NCI-H2227 (cell line): ENCODE data around the gene SAMD13.
A peak's percentile ranks its signal among the peaks of the same experiment; 100 is the strongest.

Experiments
- DNase-seq: peaks from one replicate; lab custom pipeline; 2025; ENCODE audit not compliant: unreplicated experiment; lab: John Stamatoyannopoulos, UW

Gene SAMD13

DNA sequence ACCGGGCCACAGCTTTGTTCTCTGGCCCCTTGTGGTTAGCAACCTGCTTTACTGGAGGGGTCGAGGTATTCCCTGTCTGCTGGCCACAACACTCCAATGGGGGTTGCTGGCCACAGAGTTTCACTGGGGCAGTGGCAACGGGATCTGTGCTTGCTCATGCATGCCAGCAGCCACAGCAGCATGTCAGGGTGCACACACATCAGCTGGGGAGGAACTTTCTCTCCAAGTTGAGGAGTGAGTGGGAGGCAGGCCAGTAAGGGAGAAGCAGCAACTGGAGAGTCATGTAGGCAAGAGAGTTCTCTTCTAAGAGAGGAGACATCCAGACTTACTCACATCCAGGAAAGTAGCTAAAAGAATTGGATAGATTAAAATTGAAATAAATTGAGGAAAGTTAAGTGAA lies 38.0 kb downstream of the SAMD13 start:
- DNase-seq = no peak

GRCh38 chr1:84344286-84344685 lies 42.8 kb downstream of the SAMD13 start:
- DNase-seq = no peak

DNA sequence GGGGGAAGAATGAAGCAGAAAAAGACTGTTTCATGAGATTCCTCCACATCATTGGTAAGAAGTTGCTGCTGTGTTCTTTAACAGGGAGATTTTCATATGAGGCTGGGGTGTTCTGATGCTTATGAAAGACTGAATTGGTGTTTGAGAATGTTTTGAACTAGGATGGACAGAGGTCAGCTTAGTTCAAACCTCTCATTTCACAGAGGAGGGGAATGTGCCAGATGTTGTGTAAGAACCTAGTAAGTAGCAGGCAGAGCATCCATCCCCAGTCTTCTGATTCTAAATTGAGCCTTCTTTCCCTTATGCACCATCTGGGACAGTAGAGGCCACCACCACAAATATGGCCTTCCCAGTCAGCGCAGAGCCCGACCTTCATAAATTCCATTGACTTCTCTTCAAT lies 43.7 kb downstream of the SAMD13 start:
- no peak for DNase-seq

- DNase-seq = peak; percentile 20
Measured at GRCh38 chr1:84347271-84347931, 45.9 kb downstream of the SAMD13 start.

DNA sequence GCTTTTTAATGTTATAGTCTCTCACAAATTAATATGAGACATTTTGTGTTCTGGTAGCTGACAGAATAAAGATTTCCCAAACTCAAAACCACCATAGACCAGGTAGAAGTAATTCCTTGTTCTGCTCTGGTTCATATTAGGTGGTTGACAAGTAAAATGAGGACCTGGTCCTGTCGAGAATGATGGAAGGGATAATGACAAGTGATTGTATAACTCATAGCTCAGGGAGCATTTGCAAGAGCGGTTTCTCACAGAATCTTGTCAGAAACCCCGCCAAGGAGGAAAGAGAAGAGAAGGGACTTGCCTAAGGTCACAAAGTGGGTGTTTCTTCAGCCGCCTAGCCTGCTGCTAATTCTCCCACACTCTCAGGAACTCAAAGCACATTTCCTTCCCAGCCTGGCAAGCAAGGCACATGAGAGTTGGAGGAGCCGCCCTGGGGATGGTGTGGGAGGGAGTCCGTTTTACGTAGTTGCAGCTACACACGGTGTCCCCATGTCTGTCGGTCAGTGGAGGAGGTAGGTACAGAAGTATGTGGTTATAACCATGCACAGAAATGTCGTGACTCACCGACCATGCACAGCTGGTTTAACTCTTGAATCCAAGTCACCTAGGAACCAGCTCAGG lies 46.5 kb downstream of the SAMD13 start:
- peak; percentile 44 for DNase-seq

DNA sequence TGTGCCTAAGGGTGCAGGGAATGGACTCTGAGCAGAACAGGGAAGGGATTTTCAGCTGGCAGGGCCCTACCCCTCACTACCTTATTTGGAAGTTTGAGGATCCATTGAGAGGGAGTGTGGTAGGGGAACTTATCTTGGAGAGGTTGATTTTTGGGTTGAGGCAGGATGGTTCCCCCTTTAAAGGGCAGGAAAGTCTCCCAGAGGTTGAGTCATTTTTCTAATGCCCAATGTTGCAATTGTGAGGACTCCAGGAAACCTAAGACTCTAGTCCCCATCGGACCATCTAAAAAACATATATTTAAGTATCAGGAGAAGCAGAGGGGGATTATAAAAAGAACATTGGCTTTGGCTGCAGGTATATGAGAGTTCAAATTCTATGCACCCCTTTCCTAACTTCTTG lies 47.3 kb downstream of the SAMD13 start:
- DNase-seq = no peak

DNA sequence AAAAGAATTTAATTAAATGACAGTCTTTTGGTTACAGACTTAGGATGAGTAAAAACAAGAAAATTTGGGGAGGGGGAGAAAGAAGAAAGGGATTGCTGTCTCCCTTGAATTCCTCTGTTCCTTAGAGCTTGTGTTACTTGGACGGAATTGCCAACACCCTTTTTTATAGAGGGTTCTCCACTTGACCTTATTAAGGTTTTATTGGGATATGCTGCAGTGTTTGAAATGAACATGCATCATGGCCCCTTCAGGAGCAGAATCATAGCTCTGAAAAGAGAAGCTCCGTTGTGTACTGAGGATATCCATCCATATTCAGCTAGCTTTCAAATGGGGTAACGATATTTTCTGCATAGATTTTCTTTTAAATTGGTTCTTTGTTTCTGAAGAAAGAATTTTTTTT lies 48.6 kb downstream of the SAMD13 start:
- no peak for DNase-seq

DNA sequence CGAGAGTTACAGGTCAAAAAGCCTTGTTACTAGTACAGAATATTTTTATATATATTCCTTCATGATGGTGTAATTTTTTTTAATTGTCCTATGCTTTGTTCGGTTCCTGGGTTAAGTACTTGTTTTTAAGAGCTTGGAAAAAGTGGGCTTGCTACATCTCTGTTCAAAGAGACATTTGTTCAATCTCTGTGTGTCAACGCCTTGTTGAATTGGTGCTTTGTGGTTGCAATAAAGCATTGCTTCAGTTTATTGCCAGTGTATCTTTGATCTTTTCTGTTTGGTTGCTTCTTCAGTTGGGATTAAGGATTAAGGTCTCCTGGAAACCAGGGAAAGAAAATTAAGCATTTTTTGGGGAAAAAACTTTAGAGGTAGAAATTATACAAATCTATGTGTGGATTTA lies 49.0 kb downstream of the SAMD13 start:
- DNase-seq = no peak

DNA sequence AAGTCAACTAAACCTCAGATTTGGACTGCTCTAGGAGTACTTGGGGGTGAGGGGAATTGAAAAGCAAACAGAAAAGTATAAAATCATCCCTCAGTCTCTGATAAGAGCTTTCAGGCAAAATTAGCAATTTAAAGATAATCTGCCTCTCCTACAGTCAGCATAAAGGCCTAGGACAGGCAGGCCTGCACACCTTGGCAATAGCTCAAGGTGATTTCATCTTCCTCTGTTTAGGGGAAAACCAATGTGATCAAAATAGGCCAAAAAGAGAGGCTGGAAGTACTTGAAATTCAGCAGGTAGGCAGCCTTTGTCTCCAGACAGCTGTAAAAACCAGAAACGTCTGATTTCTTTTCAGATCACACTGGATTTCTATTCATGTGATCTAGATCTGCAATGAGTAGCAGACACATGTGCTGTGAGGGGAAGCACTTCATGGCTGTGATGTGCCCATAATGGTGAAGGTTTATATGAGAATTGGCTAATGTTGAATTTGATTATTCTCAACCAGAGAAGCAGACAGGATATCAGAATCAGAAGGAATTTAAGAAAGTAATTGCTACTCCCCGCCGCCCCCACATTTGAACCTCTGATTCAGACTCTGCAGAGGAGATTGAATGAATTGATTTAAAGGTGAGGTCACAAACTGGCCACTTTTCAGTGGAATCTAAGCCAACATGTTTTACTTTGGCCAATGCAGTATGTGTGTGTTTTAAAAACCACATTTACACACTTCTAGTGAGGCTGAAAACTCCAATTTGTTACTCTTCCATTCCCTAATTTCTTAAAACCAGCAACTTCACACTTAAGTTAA lies 51.0 kb downstream of the SAMD13 start:
- DNase-seq = no peak

DNA sequence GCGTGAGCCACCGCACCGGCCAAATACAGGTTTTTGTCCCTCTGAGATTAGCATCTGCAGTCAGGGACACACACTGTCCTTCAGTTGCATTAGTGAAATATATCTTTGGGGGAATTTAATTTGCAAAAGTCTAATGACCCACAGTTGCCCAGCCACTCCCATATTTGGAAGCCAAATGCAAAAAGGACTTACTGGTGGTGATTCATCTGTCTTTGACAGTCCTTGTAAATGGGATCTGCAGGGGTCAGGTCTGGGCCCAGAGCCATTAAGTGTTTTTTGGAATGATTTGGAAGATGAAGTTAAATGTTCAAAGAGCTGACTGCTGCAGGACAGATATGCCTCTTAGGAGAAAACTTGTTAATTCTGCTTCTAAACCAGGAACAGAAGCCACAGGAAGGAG lies 52.2 kb downstream of the SAMD13 start:
- no peak for DNase-seq

GRCh38 chr1:84355556-84355955 lies 54.0 kb downstream of the SAMD13 start:
- no peak for DNase-seq

- DNase-seq = no peak
Measured at GRCh38 chr1:84356881-84357280, 55.4 kb downstream of the SAMD13 start.

DNA sequence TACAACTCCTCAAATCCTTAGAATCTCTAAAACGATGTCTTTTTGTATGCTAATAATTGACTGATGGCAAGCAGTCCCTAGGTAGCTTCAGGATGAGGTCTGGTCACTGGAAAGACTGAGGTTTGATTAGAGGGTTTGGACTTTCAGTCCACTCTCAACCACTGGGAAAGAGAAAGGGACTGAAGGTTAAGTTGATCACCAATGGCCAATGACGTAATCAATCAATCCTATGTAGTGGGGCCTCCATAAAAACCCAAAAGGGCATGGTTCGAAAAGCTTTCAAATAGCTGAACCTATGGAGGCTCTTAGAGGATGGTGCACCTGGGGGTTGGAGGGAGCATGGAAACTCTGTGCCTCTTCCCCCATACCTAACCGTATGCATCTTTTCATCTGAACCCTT lies 57.2 kb downstream of the SAMD13 start:
- DNase-seq = no peak

DNA sequence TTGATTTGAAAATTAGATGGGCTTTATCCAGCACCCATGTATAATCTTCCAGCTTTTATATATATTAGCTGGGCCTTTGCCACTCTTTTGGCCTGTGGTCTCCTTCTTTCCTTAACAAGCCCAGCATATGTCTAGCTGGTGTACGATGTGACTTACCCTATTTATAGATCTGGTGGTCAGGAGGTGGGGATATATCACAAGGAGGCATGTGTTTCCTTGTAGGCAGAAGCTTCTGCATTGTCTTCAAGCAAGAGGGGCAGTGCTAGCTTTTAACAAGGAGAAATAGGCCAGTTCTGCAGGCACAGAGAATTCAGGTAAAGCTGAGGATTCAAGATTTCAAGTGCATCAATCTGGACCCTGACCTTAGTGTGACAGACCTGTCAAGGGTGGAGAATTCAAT lies 58.8 kb downstream of the SAMD13 start:
- no peak for DNase-seq

DNA sequence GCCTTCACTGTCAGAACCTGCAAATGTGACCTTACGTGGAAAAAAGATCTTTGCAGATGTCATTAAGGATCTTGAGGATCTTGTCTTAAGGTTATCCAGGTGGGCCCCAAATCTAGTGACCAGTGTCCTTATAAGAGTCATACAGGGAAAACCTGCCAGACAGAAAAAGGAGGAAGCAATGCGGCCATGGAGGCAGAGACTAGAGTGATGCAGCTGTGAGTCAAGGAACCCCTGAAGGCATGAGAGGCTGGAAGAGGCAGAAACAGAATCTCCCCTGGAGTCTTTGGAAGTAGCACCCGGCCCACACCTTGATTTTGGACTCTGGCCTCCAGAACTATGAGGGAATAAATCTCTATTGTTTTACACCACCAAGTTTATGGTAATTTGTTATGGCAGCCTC lies 60.3 kb downstream of the SAMD13 start:
- DNase-seq = no peak

- peak; percentile 31 for DNase-seq
Measured at GRCh38 chr1:84363019-84363418, 61.5 kb downstream of the SAMD13 start.

DNA sequence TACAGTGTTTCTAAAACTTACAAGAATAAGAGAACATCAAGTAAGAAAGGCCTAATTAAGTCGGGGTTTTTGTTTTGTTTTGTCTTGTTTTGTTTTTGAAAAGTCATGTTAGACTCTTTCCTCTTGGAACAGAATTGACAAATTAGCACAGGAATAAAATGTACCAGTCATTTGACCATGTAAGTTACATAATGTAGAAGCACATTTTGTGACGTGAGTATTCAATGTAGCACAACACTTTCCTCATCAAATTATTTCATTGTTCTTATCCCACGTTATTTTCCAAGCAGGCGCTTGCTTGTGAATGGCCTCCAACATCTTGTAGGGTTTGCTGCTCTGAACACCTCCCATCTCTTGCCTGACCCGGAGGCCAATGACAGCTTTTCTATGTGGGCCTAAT lies 62.1 kb downstream of the SAMD13 start:
- no peak for DNase-seq

GRCh38 chr1:84365225-84366221 lies 64.0 kb downstream of the SAMD13 start:
- DNase-seq = no peak

DNA sequence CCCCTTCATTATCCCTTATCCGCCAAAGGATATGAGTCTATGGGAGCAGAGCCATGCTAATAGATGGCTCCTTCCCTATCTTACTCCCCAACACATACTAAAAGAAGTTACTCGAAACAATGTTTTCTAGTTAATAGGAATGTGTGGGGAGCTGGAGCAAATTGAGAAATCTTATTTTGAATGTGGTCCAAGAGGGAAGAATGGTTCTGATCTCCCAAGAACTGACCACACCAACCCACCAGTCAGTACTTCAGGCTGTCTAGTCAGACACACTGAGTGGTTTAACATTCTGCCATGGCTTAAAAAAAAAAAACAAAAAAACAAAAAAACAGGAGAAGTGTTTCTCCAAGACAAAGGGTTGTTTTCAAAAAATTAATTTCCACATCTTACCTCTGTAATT lies 65.3 kb downstream of the SAMD13 start:
- no peak for DNase-seq

- DNase-seq = peak; percentile 37
Measured at GRCh38 chr1:84367219-84367618, 65.7 kb downstream of the SAMD13 start.

- DNase-seq = no peak
Measured at GRCh38 chr1:84368441-84368840, 66.9 kb downstream of the SAMD13 start.
